ENCODE results near the gene ALPG.
"Not testable (repeated sequence)": the region's sequence is repeated elsewhere in the genome, so short reads cannot be mapped to it uniquely, and the experiment has no call there.

ALPG gene

GRCh38 chr2:232406556-232407310 lies at the start of gene ALPG:
ALPG (plus strand) TSS chr2:232406844; CDS start chr2:232406895, 51 bp downstream.
- DNase-seq, result no peak

GRCh38 chr2:232361646-232362045 lies 45.0 kb upstream of the ALPG start:
- no peak for DNase-seq

- DNase-seq, result no peak
Measured at GRCh38 chr2:232362174-232362900, 44.3 kb upstream of the ALPG start.

- not testable (repeated sequence) for DNase-seq
Measured at GRCh38 chr2:232363064-232363783, 43.4 kb upstream of the ALPG start.

GRCh38 chr2:232363784-232364615 lies 42.6 kb upstream of the ALPG start:
- DNase-seq, result no peak

- DNase-seq, result not testable (repeated sequence)
Measured at GRCh38 chr2:232364806-232365594, 41.6 kb upstream of the ALPG start.

GRCh38 chr2:232365621-232366321 lies 40.9 kb upstream of the ALPG start:
- DNase-seq, result no peak

GRCh38 chr2:232366461-232366860 lies 40.2 kb upstream of the ALPG start:
- DNase-seq, result not testable (repeated sequence)

GRCh38 chr2:232367016-232367415 lies 39.6 kb upstream of the ALPG start:
- no peak for DNase-seq

GRCh38 chr2:232367591-232368233 lies 38.9 kb upstream of the ALPG start:
- no peak for DNase-seq

GRCh38 chr2:232368311-232368731 lies 38.3 kb upstream of the ALPG start:
- no peak for DNase-seq

- DNase-seq, result no peak
Measured at GRCh38 chr2:232369126-232369951, 37.3 kb upstream of the ALPG start.

- not testable (repeated sequence) for DNase-seq
Measured at GRCh38 chr2:232370007-232370406, 36.6 kb upstream of the ALPG start.

GRCh38 chr2:232372231-232373208 lies 34.1 kb upstream of the ALPG start:
- no peak for DNase-seq

- no peak for DNase-seq
Measured at GRCh38 chr2:232374356-232374755, 32.3 kb upstream of the ALPG start.

- no peak for DNase-seq
Measured at GRCh38 chr2:232375164-232375563, 31.5 kb upstream of the ALPG start.

GRCh38 chr2:232376260-232376659 lies 30.4 kb upstream of the ALPG start:
- no peak for DNase-seq

- no peak for DNase-seq
Measured at GRCh38 chr2:232376713-232377112, 29.9 kb upstream of the ALPG start.

All from activated CD4-positive, CD25-positive, alpha-beta regulatory T cell (primary cell).